Erythroblast (primary cell): ENCODE measurements around the gene DNAJC22.

Experiments used
- GATA1 ChIP-seq: IDR thresholded peaks from 2 replicates; pipeline ENCODE4 v1.6.1; 2011; ENCODE audit warnings: low read depth, mild to moderate bottlenecking, control low read depth, low read length, moderate library complexity
- POLR2A ChIP-seq: IDR thresholded peaks from 2 replicates; pipeline ENCODE4 v1.6.1; 2011; ENCODE audit warnings: mild to moderate bottlenecking, low read length

DNA sequence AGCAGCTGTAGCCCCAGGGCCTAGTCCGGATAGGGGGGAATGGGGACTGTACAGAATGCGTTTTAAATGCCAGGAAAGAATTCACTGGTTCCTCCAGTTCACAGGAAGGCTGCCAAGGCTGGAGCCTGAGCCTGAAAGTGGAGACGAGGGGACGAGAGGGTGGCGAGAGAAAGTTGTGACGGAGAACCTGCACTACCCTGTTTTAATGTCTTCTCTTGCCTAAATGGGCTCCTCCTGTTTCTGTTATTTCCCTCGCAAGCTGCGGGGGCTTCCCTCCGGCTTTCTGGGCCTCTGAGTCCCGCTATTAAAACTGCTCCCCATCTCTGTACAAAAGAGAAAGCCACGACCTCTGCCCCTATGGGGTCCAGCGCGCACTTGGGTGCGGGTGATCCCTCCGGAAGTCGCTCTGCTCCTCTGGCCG, 14.2 kb upstream of the DNAJC22 start:
- TF ChIP-seq POLR2A (no peak), GATA1 (no peak)
